GM04503 (cell line): Measurements from ENCODE around the gene BAMBI.

ENCODE experiments used
- DNase-seq: peaks from one replicate; pipeline ENCODE4 v3.0.0-alpha.2; 2012; ENCODE audit warnings: low read depth

BAMBI gene

GRCh38 chr10:28705472-28705871, 28.2 kb downstream of the BAMBI start:
- no peak for DNase-seq

- DNase-seq = no peak
Observed at GRCh38 chr10:28709001-28709710, 31.8 kb downstream of the BAMBI start.

DNA sequence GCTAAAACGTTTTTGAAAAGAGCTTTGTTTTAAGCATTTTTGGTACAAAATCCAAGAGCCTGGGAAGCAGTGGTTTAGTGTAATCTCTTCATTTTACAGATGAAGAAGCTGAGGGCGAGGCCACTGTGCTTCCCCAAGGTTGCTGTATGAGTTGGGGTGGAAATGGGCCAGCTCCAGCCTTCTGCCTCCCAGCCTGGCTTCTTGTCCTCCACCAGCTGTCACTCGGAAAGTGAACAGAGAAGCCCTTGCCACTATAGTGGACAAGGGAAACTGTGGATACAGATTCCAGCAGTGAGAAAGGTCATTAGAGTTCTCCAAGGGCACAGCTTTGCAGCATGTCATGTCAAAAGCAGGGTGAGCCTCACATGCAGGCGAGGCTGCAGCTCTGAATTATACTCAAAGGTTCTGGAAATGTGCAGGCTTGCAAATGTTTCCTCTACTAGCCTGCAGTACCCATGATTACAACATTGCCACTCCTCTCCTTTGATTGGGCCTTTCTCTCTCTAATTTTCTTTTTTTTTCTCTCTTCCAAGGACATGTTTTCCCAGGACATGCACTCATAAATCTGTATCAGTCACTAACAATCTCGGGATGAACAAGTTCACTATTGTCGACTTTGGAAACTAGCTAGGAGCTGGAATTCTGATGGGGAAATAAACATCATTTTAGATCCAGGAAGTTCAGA, 33.0 kb downstream of the BAMBI start:
- DNase-seq = no peak

GRCh38 chr10:28711041-28711440, 33.7 kb downstream of the BAMBI start:
- no peak for DNase-seq

DNA sequence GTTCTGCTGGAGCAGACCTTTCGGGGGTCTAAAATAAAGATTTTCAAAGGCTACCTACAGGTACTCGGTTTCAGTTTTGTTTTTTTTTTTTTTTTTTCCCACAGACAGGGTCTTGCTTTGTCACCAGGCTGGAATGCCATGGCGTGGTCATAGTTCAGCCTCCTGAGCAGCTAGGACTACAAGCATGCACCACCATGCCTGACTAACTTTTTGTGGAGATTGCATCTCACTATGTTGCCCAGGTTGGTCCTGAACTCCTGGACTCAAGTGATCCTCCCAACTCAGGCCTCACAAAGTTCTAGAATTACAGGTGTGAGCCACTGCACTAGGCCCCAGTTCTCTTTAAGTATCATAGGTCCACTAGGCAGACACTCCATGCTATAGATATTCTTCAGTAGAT, 34.5 kb downstream of the BAMBI start:
- no peak for DNase-seq

GRCh38 chr10:28713626-28714352, 36.5 kb downstream of the BAMBI start:
- no peak for DNase-seq

DNA sequence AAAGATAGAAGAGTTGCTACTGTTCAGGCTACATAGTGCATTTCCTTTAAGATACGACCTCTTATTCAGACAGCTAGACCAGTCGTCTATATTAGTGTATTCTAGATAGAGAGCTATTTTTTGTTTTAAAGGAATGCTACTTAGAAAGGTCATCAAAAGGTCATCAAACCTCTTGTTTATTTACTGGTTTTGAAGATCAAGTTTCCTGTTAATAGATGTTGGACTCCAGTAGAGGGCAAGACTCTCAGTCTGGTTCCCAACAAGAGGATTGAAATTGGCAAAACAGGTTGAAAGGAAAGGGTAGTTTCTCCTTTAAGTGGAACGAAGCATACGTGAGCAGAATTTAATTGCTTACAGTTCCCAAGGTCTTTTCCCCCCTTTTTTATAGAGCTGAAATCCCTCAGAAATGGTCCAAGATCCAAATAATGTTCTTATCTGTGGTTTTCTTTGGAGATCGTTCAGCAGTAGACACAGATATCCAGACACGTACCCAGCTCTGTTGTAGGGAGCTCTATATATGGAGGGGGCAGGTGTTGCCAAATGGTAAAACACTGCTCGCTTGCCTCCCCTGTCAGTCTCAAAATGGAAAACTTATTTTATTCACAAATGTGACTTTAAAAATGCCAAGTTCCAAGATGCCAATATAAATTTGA, 37.2 kb downstream of the BAMBI start:
- DNase-seq = no peak

DNA sequence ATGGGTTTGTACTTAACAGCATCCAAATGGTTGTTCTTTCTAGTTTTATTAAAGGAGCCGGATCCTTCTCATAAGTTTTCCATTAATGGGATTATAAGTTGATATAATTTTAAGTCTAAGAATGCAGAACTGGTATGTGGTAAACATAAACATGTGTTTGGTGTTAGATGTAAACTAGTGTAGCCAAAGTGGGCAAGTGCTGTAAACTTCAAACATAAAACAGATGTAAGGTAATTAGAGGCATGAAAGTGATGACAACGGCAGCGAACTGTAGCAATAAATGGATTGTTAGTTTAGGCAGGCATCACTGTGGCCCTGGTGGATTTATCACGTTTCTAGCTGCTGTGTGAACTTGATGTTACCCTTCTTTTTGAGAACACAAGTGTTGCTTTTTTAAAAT, 37.9 kb downstream of the BAMBI start:
- no peak for DNase-seq

- DNase-seq = no peak
Observed at GRCh38 chr10:28715757-28716156, 38.4 kb downstream of the BAMBI start.

GRCh38 chr10:28716748-28717147, 39.4 kb downstream of the BAMBI start:
- DNase-seq = no peak

- DNase-seq = no peak
Observed at GRCh38 chr10:28717656-28718201, 40.4 kb downstream of the BAMBI start.

DNA sequence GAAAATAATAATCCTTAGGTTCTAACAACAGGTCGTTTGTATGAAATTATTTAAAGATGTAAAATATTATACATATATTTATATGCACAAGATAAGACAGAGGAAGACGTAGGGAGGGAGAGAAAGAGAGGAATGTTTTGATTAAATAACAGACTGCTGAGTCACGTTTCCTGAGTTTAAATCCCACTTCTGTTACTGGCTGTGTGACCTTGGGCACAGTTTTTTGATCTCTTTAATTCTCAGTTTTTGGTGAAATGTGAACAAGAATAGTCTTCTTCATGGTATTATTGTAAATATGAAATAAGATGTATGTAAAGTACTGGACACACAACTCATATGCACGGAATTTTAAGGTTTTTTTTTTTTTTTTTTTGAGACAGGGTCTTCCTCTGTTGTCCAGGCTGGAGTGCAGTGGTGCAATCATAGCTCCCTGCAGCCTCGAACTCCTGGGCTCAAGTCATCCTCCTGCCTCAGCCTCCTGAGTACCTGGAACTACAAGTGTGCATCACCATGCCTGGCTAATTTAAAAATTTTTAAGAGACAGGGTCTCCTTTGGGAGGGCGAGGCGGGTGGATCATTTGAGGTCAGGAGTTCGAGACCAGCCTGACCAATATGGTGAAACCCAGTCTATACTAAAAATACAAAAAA, 42.6 kb downstream of the BAMBI start:
- DNase-seq = no peak

- DNase-seq = no peak
Observed at GRCh38 chr10:28721318-28721951, 44.1 kb downstream of the BAMBI start.

DNA sequence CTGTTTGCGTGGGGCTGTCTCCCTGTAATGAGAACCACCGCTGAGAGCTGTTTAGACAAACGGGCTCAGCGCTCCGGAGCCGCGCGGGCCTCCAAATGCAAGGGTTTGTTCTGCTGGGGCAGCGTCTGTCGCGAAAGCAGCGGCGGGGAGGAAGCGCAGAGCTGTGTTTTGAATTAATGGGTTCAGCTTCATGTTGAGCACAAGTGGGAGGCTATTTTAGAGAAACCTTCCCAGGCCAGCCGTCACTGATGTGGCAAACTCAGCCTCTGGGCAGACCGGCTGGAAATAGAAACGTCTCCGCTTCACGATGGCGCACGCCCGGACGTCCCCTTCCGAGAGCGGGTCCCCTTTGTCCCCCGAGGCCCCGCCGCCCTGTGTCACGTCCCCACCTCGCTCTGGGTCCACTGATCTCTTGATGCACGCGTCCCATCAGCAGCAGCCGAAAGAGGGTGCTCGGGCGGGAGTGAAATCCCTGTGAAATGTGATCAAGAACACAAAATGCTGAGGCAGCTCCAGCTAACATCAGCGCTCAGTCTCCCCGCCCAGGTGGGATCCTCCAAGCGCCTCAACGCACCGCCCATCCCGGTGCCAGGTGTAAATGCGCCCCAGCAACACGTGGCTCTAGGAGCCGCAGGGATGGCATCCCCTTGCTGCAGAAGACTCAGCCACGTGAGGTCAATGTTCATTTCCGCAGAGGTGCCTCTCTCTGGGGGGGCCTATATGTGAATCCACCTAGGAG, 44.9 kb downstream of the BAMBI start:
- DNase-seq = no peak

GRCh38 chr10:28728366-28728765, 51.0 kb downstream of the BAMBI start:
- no peak for DNase-seq

GRCh38 chr10:28730031-28730778, 52.9 kb downstream of the BAMBI start:
- DNase-seq = no peak

DNA sequence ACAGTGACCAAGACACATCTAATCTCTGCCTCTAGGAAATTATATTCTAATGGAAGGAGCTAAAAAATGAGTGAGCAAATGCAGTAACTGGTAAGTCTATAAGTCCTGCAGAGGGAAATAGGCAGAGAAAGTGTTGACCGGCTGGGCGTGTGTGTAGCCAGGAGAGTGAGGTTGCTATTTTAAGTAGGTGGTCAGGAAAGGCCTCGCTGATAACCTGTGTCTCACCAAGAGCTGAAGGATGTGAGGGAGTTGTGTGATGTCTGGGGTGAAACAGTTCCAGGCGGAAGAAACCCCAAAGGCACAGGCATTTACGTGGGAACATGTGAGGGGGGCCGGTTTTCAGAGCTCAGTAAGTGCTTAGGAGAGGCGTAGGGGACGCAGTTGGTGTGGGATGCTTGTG, 54.8 kb downstream of the BAMBI start:
- no peak for DNase-seq
